ENCODE data around the gene TXNRD1.

TXNRD1 gene

DNA sequence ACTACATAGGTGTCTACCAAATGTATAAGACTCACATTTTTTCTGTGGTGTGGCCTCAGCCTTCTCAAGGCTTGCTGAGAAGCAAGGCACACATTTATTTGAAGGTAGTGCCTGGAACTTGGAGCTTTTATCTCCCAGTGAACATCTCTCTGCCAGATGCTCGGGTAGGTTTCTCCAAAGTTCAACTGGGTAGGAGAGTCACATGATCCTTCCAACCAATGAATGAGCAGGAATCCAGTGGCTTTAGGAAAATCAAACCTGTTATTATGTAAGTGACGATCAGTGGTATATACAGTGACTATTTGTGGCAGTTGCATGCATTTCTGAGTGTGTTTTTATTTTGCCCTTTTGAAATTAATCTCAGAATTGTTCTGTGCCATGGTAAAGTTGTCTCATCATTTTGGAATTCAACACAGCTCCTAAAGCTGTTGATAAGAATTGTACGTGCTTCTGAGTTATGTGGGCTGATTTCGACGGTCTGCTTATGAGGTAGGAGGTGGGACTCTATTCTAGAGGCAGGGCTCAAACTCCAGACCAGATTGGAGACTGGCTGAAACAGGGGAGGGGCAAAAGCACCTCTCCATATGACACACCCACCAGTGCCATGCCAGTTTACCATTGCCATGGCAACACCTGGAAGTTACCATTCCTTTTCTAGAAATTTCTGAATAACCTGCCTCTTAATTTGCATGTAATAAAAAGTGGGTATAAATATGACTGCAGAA is 145.6 kb downstream of the TXNRD1 start:
- Histone ChIP-seq H3K27me3 (ENCODE audit: insufficient read depth, poor library complexity, severe bottlenecking) (no peaks in the 10 kb centered on the region), H3K9me3 (ENCODE audit: severe bottlenecking) (no peaks in the 10 kb centered on the region), H3K27ac (ENCODE audit: poor library complexity, severe bottlenecking) (no peak overlapping the region), H3K4me3 (ENCODE audit: severe bottlenecking) (no peak overlapping the region), H3K36me3 (ENCODE audit: low read depth) (no peaks in the 10 kb centered on the region), H3K4me1 (ENCODE audit: insufficient read depth, poor library complexity, severe bottlenecking) (no peaks in the 10 kb centered on the region)
- DNase-seq (ENCODE audit: low spot score), result no peak
- no peak; the same call in 2 of the 3 replicates for ATAC-seq (ENCODE audit: low read depth)
- TF ChIP-seq, protein P1, sequence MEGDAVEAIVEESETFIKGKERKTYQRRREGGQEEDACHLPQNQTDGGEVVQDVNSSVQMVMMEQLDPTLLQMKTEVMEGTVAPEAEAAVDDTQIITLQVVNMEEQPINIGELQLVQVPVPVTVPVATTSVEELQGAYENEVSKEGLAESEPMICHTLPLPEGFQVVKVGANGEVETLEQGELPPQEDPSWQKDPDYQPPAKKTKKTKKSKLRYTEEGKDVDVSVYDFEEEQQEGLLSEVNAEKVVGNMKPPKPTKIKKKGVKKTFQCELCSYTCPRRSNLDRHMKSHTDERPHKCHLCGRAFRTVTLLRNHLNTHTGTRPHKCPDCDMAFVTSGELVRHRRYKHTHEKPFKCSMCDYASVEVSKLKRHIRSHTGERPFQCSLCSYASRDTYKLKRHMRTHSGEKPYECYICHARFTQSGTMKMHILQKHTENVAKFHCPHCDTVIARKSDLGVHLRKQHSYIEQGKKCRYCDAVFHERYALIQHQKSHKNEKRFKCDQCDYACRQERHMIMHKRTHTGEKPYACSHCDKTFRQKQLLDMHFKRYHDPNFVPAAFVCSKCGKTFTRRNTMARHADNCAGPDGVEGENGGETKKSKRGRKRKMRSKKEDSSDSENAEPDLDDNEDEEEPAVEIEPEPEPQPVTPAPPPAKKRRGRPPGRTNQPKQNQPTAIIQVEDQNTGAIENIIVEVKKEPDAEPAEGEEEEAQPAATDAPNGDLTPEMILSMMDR (IDR thresholded peaks at IDR 0.05; ENCODE audit: poor library complexity, severe bottlenecking), result no peak

DNA sequence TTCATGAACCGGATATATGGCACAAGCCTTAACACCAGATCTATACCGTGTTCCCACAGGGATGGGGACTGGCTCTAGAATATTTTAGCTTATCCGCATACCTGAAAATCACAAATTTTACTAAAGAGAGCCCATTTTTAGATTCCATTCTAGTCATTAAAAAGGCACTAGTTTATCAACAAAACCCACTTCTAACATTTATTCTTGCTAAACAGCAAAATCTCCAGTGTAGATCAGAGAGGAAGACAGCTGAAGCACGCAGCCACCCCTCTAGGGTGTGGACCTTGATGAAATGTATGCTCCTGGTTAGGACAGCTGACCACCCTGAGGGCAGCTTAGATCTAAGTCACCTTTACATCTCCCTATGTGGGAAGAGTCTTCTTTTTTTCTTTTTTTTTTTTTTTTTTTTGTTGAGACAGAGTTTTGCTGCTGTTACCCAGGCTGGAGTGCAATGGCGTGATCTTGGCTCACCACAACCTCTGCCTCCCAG is 150.4 kb downstream of the TXNRD1 start:
- H3K9me3 ChIP-seq (ENCODE audit: severe bottlenecking), result no peaks in the 10 kb centered on the region
- DNase-seq (ENCODE audit: low spot score), result no peak
- no peaks in the 10 kb centered on the region for H3K36me3 ChIP-seq (ENCODE audit: low read depth)
- no peak overlapping the region for H3K27ac ChIP-seq (ENCODE audit: poor library complexity, severe bottlenecking)
- no peak for ATAC-seq (ENCODE audit: low read depth)
- H3K27me3 ChIP-seq (ENCODE audit: insufficient read depth, poor library complexity, severe bottlenecking), result no peaks in the 10 kb centered on the region
- TF ChIP-seq, protein P1 (IDR thresholded peaks at IDR 0.05; ENCODE audit: poor library complexity, severe bottlenecking), result no peak
- H3K4me1 ChIP-seq (ENCODE audit: insufficient read depth, poor library complexity, severe bottlenecking), result no peaks in the 10 kb centered on the region
- no peak overlapping the region for H3K4me3 ChIP-seq (ENCODE audit: severe bottlenecking)

GRCh38 chr12:104369708-104370107 is 154.1 kb downstream of the TXNRD1 start:
- Histone ChIP-seq H3K27ac (ENCODE audit: poor library complexity, severe bottlenecking) (no peak overlapping the region), H3K27me3 (ENCODE audit: insufficient read depth, poor library complexity, severe bottlenecking) (no peaks in the 10 kb centered on the region), H3K4me1 (ENCODE audit: insufficient read depth, poor library complexity, severe bottlenecking) (peaks cover 6% of the 10 kb centered on the region), H3K4me3 (ENCODE audit: severe bottlenecking) (no peak overlapping the region), H3K36me3 (ENCODE audit: low read depth) (no peaks in the 10 kb centered on the region), H3K9me3 (ENCODE audit: severe bottlenecking) (no peaks in the 10 kb centered on the region)
- ATAC-seq (ENCODE audit: low read depth), result no peak
- DNase-seq (ENCODE audit: low spot score), result no peak
- TF ChIP-seq, protein P1 (IDR thresholded peaks at IDR 0.05; ENCODE audit: poor library complexity, severe bottlenecking), result no peak

GRCh38 chr12:104371043-104371870 is 155.7 kb downstream of the TXNRD1 start:
- no peaks in the 10 kb centered on the region for H3K27me3 ChIP-seq (ENCODE audit: insufficient read depth, poor library complexity, severe bottlenecking)
- ATAC-seq (ENCODE audit: low read depth), result peak; percentile 81
- H3K36me3 ChIP-seq (ENCODE audit: low read depth), result no peaks in the 10 kb centered on the region
- TF ChIP-seq, protein P1 (IDR thresholded peaks at IDR 0.05; ENCODE audit: poor library complexity, severe bottlenecking), result no peak
- no peak overlapping the region for H3K4me3 ChIP-seq (ENCODE audit: severe bottlenecking)
- H3K27ac ChIP-seq (ENCODE audit: poor library complexity, severe bottlenecking), result peak overlapping the region; percentile 48
- H3K9me3 ChIP-seq (ENCODE audit: severe bottlenecking), result no peaks in the 10 kb centered on the region
- peaks cover 6% of the 10 kb centered on the region for H3K4me1 ChIP-seq (ENCODE audit: insufficient read depth, poor library complexity, severe bottlenecking)
- no peak for DNase-seq (ENCODE audit: low spot score)
